ENCODE data around the gene BRF1.
"Not testable (repeated sequence)": the region's sequence is repeated elsewhere in the genome, so short reads cannot be mapped to it uniquely, and the experiment has no call there.

The BRF1 gene

GRCh38 chr14:105287249-105288102, 13.3 kb downstream of the BRF1 start:
- DNase-seq = no peak

GRCh38 chr14:105286759-105287144, 14.0 kb downstream of the BRF1 start:
- DNase-seq = no peak

- no peak for DNase-seq
Measured at GRCh38 chr14:105285174-105285573, 15.6 kb downstream of the BRF1 start.

- DNase-seq = no peak
Measured at GRCh38 chr14:105283899-105284298, 16.9 kb downstream of the BRF1 start.

- DNase-seq = peak; percentile 1
Measured at GRCh38 chr14:105283028-105283427, 17.8 kb downstream of the BRF1 start.

GRCh38 chr14:105282098-105282725, 18.6 kb downstream of the BRF1 start:
- peak; percentile 37 for DNase-seq

- peak; percentile 54 for DNase-seq
Measured at GRCh38 chr14:105281371-105282097, 19.3 kb downstream of the BRF1 start.

- no peak for DNase-seq
Measured at GRCh38 chr14:105280525-105280924, 20.3 kb downstream of the BRF1 start.

- no peak for DNase-seq
Measured at GRCh38 chr14:105279642-105280361, 21.0 kb downstream of the BRF1 start.

- not testable (repeated sequence) for DNase-seq
Measured at GRCh38 chr14:105277448-105277847, 23.4 kb downstream of the BRF1 start.

- no peak for DNase-seq
Measured at GRCh38 chr14:105275267-105275946, 25.4 kb downstream of the BRF1 start.

- DNase-seq = no peak
Measured at GRCh38 chr14:105274637-105275036, 26.2 kb downstream of the BRF1 start.

GRCh38 chr14:105273062-105273461, 27.7 kb downstream of the BRF1 start:
- no peak for DNase-seq

- no peak for DNase-seq
Measured at GRCh38 chr14:105272623-105273022, 28.2 kb downstream of the BRF1 start.

GRCh38 chr14:105271224-105271890, 29.4 kb downstream of the BRF1 start:
- no peak for DNase-seq

- no peak for DNase-seq
Measured at GRCh38 chr14:105269405-105269804, 31.4 kb downstream of the BRF1 start.

GRCh38 chr14:105268736-105269354, 32.0 kb downstream of the BRF1 start:
- DNase-seq = no peak

GRCh38 chr14:105267820-105268548, 32.8 kb downstream of the BRF1 start:
- no peak for DNase-seq

- no peak for DNase-seq
Measured at GRCh38 chr14:105261781-105262180, 39.0 kb downstream of the BRF1 start.

GRCh38 chr14:105260959-105261358, 39.8 kb downstream of the BRF1 start:
- DNase-seq = no peak

- DNase-seq = no peak
Measured at GRCh38 chr14:105258846-105259245, 42.0 kb downstream of the BRF1 start.
